DMS153 (cell line): ENCODE data around the gene CYP4X1.
"Not testable (repeated sequence)": the region's sequence is repeated elsewhere in the genome, so short reads cannot be mapped to it uniquely, and the experiment has no call there.

Experiments used
- DNase-seq: peaks from one replicate; lab custom pipeline; 2025; lab: John Stamatoyannopoulos, UW

CYP4X1 gene

GRCh38 chr1:47023268-47024140, at the start of gene CYP4X1:
Gene CYP4X1 (plus strand): TSS chr1:47023669. CDS start chr1:47023818, 149 bp downstream.
- DNase-seq: peak; percentile 31

- DNase-seq: peak; percentile 68
Observed at GRCh38 chr1:46983166-46983829, 40.2 kb upstream of the CYP4X1 start.

DNA sequence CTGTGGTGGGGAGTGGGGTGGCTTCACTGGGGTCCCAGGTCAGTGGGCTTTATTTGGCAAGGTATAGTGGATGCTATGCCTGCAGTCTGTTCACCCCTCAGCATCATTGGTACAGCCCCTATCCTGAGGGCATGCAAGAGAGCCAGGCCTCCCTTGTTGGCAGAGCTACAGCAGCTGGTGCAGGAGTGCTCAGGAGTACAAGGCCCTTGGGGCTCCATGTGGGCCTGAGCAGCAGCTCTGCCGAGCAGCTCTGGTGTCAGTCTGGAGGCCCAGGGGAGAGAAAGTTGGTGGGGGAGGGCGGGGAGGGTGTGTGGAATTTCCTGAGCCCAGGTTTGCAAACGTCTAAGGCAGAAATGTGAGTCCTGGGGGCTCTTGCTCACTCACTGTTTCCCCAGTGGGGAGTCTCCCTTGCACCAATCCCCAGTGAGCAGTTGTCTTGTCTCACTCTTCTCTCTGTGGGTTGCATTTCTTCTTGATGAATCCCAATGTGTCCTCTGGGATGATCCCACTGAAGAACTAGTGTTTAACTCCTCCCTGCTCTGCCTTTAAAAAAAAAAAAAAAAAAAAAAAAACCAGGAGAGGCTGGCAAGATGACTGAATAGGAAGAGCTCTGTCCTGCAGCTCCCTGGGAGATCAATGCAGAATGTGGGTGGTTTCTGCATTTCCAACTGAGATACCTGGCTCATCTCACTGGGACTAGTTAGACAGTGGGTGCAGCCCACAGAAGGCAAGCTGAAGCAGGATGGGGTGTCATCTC, 39.5 kb upstream of the CYP4X1 start:
- DNase-seq: peak; percentile 27

GRCh38 chr1:46990541-46990940, 32.9 kb upstream of the CYP4X1 start:
- DNase-seq: not testable (repeated sequence)

GRCh38 chr1:46991083-46991923, 32.2 kb upstream of the CYP4X1 start:
- peak; percentile 61 for DNase-seq

DNA sequence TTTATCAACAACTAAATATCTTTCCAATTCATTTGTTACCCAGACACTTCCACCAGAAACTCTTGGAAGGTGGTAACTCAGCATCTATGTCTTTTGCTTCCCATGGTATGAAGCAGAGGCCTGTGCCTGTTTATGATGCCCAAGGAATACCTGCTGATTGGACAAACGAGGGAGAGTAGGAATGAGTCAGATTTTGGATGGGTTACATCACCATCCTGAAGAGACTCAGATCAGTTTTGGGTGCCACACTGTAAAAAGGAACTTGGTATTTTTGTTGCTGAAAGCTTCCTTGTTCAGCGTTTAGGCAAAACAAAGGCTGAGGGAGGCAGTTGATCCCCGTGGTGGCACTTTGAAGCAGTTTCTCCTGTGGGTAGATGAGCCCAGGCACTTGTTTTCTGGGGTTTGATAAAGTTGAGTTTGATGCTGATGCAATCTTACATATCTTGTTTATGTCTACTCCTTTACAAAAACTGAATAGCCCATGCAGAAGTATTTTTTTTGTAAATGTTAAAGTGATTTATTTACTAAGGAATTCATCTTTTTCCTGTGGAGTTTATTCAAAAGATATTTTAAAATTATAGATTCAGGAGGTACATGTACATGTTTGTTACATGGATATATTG, 26.7 kb upstream of the CYP4X1 start:
- DNase-seq: peak; percentile 45

- peak; percentile 30 for DNase-seq
Observed at GRCh38 chr1:47002211-47002610, 21.3 kb upstream of the CYP4X1 start.

GRCh38 chr1:47003896-47004403, 19.5 kb upstream of the CYP4X1 start:
- DNase-seq: no peak

DNA sequence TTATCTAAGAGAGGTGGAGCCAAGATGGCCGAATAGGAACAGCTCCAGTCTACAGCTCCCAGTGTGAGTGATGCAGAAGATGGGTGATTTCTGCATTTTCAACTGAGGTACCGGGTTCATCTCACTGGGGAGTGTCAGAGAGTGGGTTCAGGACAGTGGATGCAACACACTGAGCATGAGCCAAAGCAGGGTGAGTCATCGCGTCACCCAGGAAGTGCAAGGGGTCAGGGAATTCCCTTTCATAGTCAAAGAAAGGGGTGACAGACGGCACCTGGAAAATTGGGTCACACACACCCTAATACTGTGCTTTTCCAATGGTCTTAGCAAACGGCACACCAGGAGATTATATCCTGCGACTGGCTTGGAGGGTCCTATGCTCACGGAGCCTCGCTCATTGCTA, 17.0 kb upstream of the CYP4X1 start:
- not testable (repeated sequence) for DNase-seq

DNA sequence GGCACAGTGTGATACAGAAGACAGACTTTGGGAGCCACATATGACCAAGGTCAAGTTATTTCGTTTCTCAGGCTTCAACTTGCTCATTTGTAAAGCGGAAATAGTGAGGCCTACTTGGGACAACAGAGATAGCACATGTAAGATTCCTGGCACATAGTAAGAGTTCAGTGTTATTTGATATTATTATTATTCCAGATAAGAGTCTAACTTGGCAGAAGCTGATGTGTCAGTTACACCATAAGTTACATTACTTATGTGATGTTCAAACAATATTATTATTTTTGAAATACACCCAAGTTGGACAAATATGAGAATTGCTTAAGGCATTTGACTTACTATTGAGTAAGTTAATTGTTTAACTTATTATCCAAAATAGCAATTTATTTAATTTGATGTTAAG, 10.2 kb upstream of the CYP4X1 start:
- no peak for DNase-seq

DNA sequence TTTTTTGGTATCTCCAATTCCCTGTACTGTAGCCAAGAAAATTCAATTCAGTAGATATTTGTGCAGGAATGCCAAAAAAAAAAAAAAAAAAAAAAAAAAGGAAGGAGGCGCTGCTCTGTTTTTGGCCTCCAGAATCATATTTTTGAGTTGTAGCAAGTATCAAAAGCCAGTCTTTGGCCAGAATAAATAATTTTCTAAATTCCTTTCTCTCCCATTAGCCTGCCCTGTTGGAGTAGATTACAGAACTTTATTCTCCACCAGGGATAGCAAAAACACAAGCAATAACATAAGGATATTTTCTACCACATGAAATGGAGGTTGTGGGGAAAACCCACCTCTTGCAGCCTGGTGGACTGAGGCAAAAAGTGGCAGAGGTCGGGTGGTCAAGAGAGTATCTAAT, 2.4 kb upstream of the CYP4X1 start:
- no peak for DNase-seq

DNA sequence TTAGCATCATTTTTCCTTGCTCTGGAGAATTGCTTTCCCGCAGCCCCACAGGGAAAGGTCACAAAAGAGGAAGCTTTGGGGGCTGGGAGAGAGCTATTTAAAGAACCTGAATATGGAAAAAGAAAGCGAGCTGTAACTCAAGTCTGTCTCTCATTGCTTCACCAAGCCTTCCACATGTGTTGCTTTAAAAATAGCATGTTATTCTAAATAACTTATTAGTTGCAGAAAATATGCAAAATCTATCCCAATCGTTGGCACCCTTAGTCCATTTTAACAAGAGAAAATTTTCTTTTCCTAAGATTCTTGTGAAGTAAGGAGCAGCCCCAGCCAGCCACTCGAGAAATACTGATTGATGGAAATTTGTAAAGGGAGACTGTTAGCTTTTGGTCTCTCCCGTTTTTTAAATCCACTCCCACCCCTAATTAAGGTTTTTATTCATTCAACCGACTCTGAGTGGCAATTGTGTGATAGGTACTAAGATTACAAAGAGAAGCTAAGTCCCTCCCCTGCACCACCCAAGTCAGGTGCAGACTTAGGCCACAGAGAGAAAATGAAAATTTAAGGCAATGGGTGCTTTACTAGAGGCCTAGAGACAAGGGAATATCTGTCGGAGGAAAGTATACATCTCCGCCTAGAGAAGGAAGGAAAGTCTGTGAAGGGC, 802 bp downstream of the CYP4X1 start:
- DNase-seq: no peak

DNA sequence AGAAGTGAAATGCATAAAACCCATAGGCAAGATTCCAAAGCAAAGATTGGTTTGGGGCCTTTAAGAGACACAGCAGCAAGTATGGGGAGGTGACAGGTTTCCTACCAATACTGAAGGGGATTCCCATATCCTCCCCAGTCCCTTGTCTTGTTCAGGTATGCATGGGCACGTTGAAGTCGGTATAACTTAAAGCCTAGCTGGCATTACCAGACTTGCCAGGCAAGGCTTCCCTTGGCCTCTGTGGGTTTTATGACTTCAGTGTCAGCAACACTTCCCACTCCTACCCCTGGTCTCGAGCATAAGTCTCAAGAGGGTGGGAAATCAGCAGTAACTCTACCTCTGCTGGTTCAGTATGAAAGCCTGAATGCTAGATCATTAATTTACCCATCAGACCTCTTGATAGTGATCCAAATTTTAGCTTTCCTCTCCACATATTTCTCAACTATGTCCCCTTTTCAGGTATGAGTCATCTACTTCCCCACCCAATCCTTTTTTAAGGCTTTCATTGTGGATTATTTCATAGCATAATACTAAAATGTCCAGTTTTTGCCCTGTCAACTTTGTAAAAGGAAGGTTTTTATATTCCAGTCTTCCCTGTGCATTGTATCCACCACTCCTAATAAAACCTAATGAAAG, 6.8 kb downstream of the CYP4X1 start:
- no peak for DNase-seq

DNA sequence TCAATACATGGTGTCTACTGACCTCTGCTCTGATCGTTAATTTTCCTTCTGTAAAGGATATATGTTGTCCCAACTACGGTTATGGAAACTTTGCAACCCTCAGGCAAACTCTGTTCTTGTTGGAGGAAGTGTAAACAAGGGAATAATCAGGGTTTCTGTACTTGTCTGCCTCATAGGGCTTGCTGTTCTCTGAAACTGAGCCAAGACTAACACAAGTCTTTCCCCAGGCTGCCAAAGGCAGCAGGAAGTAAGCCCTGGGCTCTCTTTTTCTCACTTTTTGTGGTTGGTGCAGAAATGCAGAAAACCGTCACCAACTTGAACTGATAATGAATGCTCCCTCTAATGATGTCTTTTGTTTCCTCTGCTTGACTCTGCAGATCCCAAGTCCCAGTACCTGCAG, 7.6 kb downstream of the CYP4X1 start:
- peak; percentile 46 for DNase-seq

DNA sequence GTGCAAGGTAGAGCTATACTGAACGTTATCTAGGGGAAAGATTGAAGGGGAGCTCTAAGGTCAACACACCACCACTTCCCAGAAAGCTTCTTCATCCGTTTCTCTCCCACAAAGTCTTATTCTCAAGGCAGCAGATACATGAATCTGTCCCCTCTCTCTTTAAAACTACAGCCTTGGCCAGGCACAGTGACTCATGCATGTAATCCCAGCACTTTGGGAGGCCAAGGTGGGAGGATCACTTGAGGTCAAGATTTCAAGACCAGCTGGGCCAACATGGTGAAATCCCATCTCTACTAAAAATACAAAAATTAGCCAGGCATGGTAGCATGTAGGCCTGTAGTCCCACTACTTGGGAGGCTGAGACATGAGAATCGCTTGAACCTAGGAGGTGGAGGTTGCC, 8.1 kb downstream of the CYP4X1 start:
- DNase-seq: no peak

DNA sequence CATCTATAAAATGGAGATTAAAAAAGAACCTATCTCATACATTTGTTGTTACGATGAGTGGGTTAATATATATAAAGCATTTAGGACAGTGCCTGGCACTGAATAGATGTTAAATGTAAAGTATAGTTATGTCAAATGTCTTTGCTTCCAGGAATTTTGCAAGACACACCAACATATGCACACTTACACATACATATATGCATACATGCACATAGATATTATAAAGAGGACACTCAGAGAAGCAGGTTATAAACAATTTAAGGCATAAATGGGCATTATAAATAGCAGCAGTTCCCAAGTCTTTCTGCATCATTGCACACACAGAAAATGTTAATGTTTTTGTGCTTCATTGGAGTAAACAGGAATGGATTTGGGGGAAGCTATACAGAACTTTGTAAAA, 13.3 kb downstream of the CYP4X1 start:
- DNase-seq: no peak

DNA sequence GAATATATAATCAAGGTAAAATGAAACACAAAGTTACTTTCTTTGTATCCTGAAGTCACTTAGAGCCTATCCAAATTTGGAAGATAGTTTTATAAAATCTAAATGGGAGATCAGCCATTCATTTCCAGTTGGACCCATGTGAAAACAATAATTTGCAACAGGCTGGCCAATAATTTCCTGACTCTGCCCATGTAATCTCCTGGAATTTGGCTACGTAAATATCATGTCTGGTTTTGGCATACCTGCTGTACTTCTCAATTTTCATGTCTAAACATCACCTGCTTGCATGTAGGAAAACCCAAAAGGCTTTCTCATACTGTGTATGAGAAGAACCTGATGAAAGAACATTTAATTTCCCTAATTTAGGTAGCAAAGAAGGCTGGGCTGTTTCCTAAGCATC, 35.9 kb downstream of the CYP4X1 start:
- no peak for DNase-seq

DNA sequence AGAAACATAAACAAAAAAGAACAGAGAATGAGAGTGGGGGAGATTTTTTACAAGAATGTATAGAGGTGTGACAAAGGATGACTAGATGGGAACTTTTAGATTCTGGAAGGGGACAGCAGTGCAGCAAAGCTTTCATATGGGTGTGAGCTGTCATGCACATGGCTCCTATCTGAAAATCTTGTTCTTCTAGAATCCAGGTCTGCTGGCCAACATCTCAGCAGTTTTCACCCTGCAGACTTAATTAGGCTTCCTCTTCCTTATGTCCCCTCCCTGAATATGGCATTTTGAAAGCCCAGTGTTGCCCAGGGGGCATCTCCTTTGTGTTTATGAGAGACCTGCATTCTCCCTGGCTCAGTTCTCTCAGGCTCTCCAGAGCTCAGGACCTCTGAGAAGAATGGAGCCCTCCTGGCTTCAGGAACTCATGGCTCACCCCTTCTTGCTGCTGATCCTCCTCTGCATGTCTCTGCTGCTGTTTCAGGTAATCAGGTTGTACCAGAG, 43.7 kb downstream of the CYP4X1 start, which contains the start of gene CYP4Z1:
CYP4Z1 (plus strand) TSS at position 135 of the 498 bp plus-strand sequence; CDS start at position 395, 260 bp downstream.
- no peak for DNase-seq

GRCh38 chr1:47069080-47069479, 45.6 kb downstream of the CYP4X1 start:
- DNase-seq: not testable (repeated sequence)

GRCh38 chr1:47069509-47069908, 46.0 kb downstream of the CYP4X1 start:
- not testable (repeated sequence) for DNase-seq
